Measurements from ENCODE around the gene FTHL17.

FTHL17 gene

DNA sequence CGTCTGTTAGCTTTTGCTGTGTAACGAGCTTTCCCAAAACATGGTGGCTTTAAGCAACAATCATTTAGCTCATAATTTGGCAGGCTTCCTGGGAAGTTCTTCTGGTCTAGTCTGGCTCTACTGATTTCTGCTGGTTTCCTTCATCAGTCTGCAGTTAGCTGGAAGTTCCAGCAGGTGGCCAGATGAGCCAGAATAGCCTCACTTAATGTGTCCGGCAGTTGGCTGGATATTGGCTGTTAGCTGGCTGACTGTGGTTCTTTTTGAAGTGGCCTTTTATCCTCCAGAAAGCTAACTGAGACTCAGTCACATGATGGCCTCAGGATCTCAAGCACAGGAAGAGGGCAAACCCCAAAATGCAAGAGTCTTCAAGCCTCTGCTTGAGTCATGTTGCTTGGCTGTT, 34.9 kb downstream of the FTHL17 start:
- DNase-seq = peak; percentile 32

DNA sequence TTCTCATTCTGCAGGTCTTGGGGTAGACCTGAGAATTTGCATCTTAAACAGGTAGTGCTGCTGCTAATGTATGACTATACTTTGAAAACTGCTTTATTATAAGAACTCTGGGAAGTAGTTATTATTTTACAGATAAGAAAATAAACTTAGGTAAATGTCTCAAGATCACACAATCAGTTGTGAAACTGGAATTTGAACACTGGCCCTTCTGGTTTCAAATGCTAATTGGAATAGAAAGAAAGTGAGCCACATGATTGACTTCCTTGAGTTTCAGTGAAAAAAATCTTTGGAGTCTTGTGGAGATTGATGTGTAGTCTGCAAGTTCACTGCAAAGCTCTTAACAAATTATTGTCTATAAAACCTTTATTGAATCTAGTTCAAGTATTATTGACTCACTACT, 44.5 kb downstream of the FTHL17 start:
- DNase-seq = no peak

DNA sequence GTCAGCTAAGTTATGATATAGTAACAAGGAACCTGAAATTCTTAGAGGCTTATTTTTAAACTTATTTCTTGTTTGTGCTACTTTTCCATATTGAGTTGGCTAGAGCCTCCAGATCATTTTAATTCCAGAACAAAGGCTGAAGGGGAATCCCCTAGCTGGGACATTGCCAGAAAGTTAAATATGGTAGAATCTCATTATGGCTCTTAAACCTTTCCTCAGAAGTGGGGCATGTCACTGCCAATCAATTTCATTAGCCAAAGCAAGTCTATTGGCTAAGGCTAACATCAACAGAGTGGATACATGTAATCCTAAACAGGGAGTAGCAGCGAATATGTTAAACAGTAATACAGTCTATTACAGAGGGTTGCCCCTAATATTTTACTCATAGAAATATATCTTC, 47.0 kb downstream of the FTHL17 start:
- DNase-seq = no peak

DNA sequence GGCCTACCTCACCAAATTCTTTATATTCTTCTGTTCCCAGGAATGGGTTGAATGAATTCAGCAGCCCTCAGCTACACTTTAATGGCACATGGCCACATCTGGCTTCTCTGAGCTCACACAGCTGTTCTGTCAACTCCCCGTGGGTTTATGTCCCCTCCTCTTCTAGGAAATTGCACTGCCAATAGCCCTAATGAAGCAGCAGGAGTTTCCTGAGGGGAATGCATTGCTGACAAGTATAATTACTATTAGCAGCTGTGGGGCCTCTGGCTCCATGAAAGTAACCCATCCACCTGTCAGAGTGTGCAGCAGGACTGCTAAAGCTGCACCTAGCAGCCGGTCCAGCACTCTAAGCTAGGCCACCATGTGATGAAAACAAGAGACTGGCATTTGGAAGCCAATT, 50.3 kb downstream of the FTHL17 start:
- no peak for DNase-seq

Measured in MV-4-11 (cell line).